Astrocyte (in vitro differentiated cells and primary cell): ENCODE results near the gene SAA4.
"Not testable (repeated sequence)": the region's sequence is repeated elsewhere in the genome, so short reads cannot be mapped to it uniquely, and the experiment has no call there.

Experiments used
- CTCF ChIP-seq: IDR thresholded peaks from 2 replicates; pipeline ENCODE4 v1.5.1; 2011; ENCODE audit warnings: low read depth, mild to moderate bottlenecking, inconsistent platforms, low read length, moderate library complexity; ENCODE audit not compliant: insufficient read depth
- EZH2 ChIP-seq: IDR thresholded peaks from 2 replicates; pipeline ENCODE4 v1.6.1; 2012; ENCODE audit warnings: mild to moderate bottlenecking, low read length, inconsistent platforms; ENCODE audit not compliant: insufficient read depth

GRCh38 chr11:18269252-18269651 lies 32.6 kb upstream of the SAA4 start:
- not testable (repeated sequence) for TF ChIP-seq CTCF, EZH2
